Omental fat pad (tissue), 4 donors: ENCODE data around the gene PFDN2. TPM values are rescaled to one million over a fixed set of nuclear protein-coding genes. Genes with fewer than 3 reads are reported as not detected.

ENCODE experiments used
- ATAC-seq: fragments of 150-250 bp; one replicate; pipeline ENCODE4 v1.9.1; 2016; ENCODE audit warnings: mild to moderate bottlenecking, moderate library complexity; ENCODE audit not compliant: low FRiP score
- DNase-seq: peaks from one replicate; pipeline ENCODE4 v3.0.0-alpha.2; 2019; ENCODE audit warnings: low spot score
- total RNA-seq, 4 donors: library from RNA; depleted of rRNA; stranded (reverse); fragments of >200 nt; gene quantifications; one replicate each; pipeline ENCODE4 v1.1.0, GENCODE V29; 2016
- TF ChIP-seq, protein P1 (sequence below), 3 donors: fragments of 450-650 bp; IDR thresholded peaks; one replicate each; pipeline ENCODE4 v1.5.1; 2016 to 2017; ENCODE audit warnings: antibody characterized with exemption in 3 of 3, mild to moderate bottlenecking in 3 of 3, moderate library complexity in 2 of 3

The PFDN2 gene
- total RNA-seq, 4 donors from 2014 or later, result 30.6 to 90.1 (median 50.0) TPM

GRCh38 chr1:161106431-161106830 is 11.4 kb downstream of the PFDN2 start:
- DNase-seq (no peak), ATAC-seq (no peak)
- TF ChIP-seq, protein P1, sequence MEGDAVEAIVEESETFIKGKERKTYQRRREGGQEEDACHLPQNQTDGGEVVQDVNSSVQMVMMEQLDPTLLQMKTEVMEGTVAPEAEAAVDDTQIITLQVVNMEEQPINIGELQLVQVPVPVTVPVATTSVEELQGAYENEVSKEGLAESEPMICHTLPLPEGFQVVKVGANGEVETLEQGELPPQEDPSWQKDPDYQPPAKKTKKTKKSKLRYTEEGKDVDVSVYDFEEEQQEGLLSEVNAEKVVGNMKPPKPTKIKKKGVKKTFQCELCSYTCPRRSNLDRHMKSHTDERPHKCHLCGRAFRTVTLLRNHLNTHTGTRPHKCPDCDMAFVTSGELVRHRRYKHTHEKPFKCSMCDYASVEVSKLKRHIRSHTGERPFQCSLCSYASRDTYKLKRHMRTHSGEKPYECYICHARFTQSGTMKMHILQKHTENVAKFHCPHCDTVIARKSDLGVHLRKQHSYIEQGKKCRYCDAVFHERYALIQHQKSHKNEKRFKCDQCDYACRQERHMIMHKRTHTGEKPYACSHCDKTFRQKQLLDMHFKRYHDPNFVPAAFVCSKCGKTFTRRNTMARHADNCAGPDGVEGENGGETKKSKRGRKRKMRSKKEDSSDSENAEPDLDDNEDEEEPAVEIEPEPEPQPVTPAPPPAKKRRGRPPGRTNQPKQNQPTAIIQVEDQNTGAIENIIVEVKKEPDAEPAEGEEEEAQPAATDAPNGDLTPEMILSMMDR (IDR thresholded peaks at IDR 0.05), result no peak

GRCh38 chr1:161100556-161100955 is 17.3 kb downstream of the PFDN2 start:
- ATAC-seq (no peak), DNase-seq (no peak)
- TF ChIP-seq, protein P1 (IDR thresholded peaks at IDR 0.05), result no peak

DNA sequence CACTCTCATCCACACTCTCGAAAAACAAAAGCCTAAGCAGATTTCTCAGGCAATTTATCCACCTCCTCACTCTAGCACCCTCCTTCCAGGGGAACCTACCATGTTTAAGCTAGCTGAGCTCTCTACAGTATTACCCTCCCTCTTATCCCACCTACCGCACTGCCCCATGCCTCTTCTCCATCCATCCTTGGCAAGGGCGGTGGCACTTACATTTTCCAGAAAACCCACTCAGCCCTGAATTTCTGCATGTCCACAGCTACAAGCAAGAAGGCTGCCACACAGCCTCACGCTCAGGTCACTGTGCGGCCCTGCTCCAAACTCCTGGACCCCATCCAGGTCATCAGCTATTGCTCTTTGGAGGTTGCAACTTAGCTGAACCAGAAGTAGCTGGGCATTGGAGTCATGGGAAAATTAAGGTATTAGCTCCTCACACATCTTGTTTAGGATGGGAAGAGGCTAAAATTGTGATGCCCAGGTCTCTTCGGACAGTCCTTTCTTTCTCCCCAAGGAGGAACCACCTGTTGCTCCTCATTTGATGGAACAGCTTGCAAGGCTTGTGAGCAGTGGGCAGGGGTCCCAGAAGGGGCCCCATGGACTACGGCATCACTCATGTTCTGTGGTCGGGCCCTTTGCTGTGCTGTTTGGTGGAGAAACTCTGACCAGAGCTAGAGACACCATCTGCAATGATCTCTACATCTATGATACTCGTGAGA is 18.6 kb downstream of the PFDN2 start:
- TF ChIP-seq, protein P1 (IDR thresholded peaks at IDR 0.05), result no peak
- ATAC-seq (no peak), DNase-seq (no peak)

- TF ChIP-seq, protein P1 (IDR thresholded peaks at IDR 0.05), result no peak
- DNase-seq (no peak), ATAC-seq (peak; percentile 59)
These were observed 19.4 kb downstream of the PFDN2 start, which contains the start of gene KLHDC9 for GRCh38 chr1:161098210-161099068. Gene KLHDC9, plus strand, starts transcription at chr1:161098361. Its CDS starts 175 bp downstream, at chr1:161098536.

DNA sequence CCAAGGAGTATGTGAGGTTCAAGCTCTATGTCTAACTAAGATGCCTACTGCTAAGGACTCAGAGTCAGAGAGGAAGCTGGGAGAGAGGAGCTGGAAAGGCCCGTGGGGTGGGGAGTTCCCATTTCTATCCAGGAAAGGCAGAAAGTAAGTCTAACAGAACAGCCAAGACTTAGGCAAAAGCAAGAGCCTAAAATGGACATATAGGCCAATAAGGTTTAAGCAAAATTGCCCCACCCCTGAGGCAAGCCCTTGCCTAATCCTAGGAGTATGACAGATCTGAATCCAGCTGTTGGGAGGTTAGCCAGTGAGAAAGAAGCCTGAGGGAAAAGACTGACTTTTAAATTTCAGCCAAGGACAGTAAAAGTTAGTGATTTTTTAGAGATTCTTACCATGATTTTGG is 21.3 kb downstream of the PFDN2 start:
- ATAC-seq (peak; percentile 69), DNase-seq (no peak)
- TF ChIP-seq, protein P1 (IDR thresholded peaks at IDR 0.05), result no peak

GRCh38 chr1:161096015-161096414 is 21.8 kb downstream of the PFDN2 start:
- ATAC-seq, result no peak
- no peak for DNase-seq
- TF ChIP-seq, protein P1 (IDR thresholded peaks at IDR 0.05), result no peak
